ENCODE measurements around the gene CBLL1.

DNA sequence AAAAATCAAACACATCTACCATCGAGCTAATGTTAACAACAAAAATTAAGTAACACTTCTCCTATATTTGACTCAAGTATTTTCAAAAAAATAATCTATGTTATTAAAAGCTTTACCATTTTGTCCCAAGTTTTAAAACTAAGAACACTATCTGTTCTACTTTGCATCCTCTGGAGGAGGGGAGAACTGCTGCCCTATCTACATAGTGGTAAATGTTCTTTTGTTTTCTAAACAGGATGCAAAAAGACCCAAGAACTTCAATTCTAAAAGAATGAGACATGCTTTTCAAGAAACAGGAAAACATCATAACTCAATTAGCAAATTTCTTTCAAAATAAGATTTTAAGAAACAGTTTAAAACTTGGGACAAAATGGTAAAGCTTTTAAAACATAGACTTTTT is 44.3 kb downstream of the CBLL1 start:
- TF ChIP-seq CTCF (IDR thresholded peaks at IDR 0.05) (no peak), POLR2AphosphoS5 (IDR thresholded peaks at IDR 0.05) (no peak), POLR2A (IDR thresholded peaks at IDR 0.05) (no peak)
